ENCODE measurements around the gene RGP1. TPM values are rescaled to one million over a fixed set of nuclear protein-coding genes. Genes with fewer than 3 reads are reported as not detected.
A peak's percentile ranks its signal among the peaks of the same experiment; 100 is the strongest.

The RGP1 gene
- total and polyA plus RNA-seq, 8 donors: 23.0 to 32.1 (median 29.4) TPM

GRCh38 chr9:35766997-35767396 lies 17.9 kb downstream of the RGP1 start:
- ATAC-seq (no peak), DNase-seq (no peak)
- Histone ChIP-seq H3K4me3 (no peak overlapping the region), H3K4me1 (peaks cover 14 to 16% of the 10 kb centered on the region in 2 donors), H3K27me3 (no peaks in the 10 kb centered on the region), H3K27ac (no peak overlapping the region), H3K9me3 (no peaks in the 10 kb centered on the region), H3K36me3 (no peaks in the 10 kb centered on the region)
- TF ChIP-seq CTCF (IDR thresholded peaks at IDR 0.05): no peak
- intact Hi-C loops (cut with DNase I): no loop called here

- Histone ChIP-seq H3K4me3 (no peak overlapping the region), H3K4me1 (peaks cover 14 to 19% of the 10 kb centered on the region in 2 donors), H3K9me3 (no peaks in the 10 kb centered on the region), H3K27me3 (no peaks in the 10 kb centered on the region), H3K27ac (no peak overlapping the region), H3K36me3 (no peaks in the 10 kb centered on the region)
- no peak for ATAC-seq
- no peak for TF ChIP-seq CTCF (IDR thresholded peaks at IDR 0.05)
- intact Hi-C loops (cut with DNase I): no loop called here
- no peak for DNase-seq
Observed at GRCh38 chr9:35767458-35767857, 18.4 kb downstream of the RGP1 start.

DNA sequence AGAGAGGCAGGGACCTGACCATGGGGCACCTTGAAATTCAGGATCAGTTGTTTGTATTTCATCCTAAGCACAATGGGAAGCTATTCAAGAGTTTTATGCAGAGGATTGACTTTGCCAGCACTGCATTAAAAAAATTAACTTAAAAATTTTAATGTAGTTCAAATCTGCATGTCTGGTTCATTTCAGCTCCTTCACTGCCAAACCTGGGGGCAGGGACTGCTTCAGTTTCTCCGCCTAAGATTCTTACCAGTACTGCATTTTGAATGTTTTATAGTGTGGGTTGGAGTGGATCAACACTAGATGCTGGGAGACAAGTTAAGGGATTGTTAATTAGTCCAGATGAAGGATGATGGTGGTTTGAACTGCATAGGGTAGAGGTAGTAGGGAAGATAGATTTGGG lies 20.7 kb downstream of the RGP1 start:
- Histone ChIP-seq H3K27me3 (no peaks in the 10 kb centered on the region), H3K4me1 (peaks cover 14 to 19% of the 10 kb centered on the region in 2 donors), H3K9me3 (no peaks in the 10 kb centered on the region), H3K36me3 (no peaks in the 10 kb centered on the region), H3K27ac (no peak overlapping the region), H3K4me3 (no peak overlapping the region)
- ATAC-seq (no peak), DNase-seq (no peak)
- intact Hi-C loops (cut with DNase I): no loop called here
- no peak for TF ChIP-seq CTCF (IDR thresholded peaks at IDR 0.05)

- no peak for DNase-seq
- intact Hi-C loops (cut with DNase I): no loop called here
- H3K4me1 ChIP-seq: peaks cover 14 to 26% of the 10 kb centered on the region in 2 donors
- peak; percentile 75 for ATAC-seq
- H3K27ac ChIP-seq: peak overlapping the region; percentile 31 to 35
- no peaks in the 10 kb centered on the region for H3K27me3 ChIP-seq
- no peak for TF ChIP-seq CTCF (IDR thresholded peaks at IDR 0.05)
- H3K4me3 ChIP-seq: no peak overlapping the region
- H3K9me3 ChIP-seq: no peaks in the 10 kb centered on the region
- H3K36me3 ChIP-seq: no peaks in the 10 kb centered on the region
Observed at GRCh38 chr9:35771075-35771433, 22.0 kb downstream of the RGP1 start.

DNA sequence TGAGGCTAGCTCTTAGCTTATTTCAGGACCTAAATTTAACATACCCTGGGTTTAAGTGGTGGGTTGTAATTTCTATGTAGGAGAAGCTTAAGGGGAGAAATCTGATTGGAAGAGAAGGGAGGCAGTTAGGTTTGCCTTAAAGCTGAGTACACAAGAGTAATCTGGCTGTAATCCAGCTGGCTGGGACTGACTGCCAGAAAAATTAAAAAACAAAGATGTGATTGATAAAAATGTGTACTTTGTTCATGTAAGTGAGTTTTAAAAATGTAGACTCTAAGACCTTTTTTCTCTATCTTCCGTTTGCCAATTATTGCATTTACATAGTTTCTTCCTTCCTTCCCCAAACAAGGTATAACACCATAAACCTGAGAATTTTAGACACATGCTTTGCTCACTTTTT lies 22.4 kb downstream of the RGP1 start:
- DNase-seq (peak in 1 of 4 donors; percentile 85), ATAC-seq (peak; percentile 45)
- Histone ChIP-seq H3K9me3 (no peaks in the 10 kb centered on the region), H3K4me3 (no peak overlapping the region), H3K36me3 (no peaks in the 10 kb centered on the region), H3K27ac (peak overlapping the region in 1 of 2 donors; percentile 35), H3K27me3 (no peaks in the 10 kb centered on the region), H3K4me1 (peaks cover 14 to 26% of the 10 kb centered on the region in 2 donors)
- no peak for TF ChIP-seq CTCF (IDR thresholded peaks at IDR 0.05)
- intact Hi-C loops (cut with DNase I): no loop called here
